Spinal cord (tissue), 10 donors: ENCODE measurements around the gene SWSAP1. TPM values are rescaled to one million over a fixed set of nuclear protein-coding genes. Genes with fewer than 3 reads are reported as not detected.
"Not testable (repeated sequence)": the region's sequence is repeated elsewhere in the genome, so short reads cannot be mapped to it uniquely, and the experiment has no call there.

Experiments used
- DNase-seq, 6 donors: peaks; one replicate each; pipeline versions ENCODE4 v3.0.0 to v3.0.0-alpha.2; 2013 to 2015; ENCODE audit warnings: low spot score in 6 of 6, low read depth in 4 of 6
- H3K27ac ChIP-seq: one replicate; pipeline ENCODE4 v1.5.1; 2013; ENCODE audit warnings: low read depth, low read length, control low read depth
- H3K27me3 ChIP-seq: one replicate; pipeline ENCODE4 v1.6.1; 2013; ENCODE audit warnings: low read length; ENCODE audit not compliant: control insufficient read depth, insufficient read depth
- H3K36me3 ChIP-seq: one replicate; pipeline ENCODE4 v1.6.1; 2013; ENCODE audit warnings: low read length; ENCODE audit not compliant: control insufficient read depth, insufficient read depth
- H3K4me1 ChIP-seq: one replicate; pipeline ENCODE4 v1.6.1; 2013; ENCODE audit warnings: low read length; ENCODE audit not compliant: control insufficient read depth, insufficient read depth
- H3K4me3 ChIP-seq: one replicate; pipeline ENCODE4 v1.5.1; 2013; ENCODE audit warnings: low read depth, low read length, control low read depth
- H3K9me3 ChIP-seq: one replicate; pipeline ENCODE4 v1.6.1; 2013; ENCODE audit warnings: low read length; ENCODE audit not compliant: control insufficient read depth, insufficient read depth
- WGBS: methylation state at CpG from one replicate; pipeline ENCODE4 v1.1.5; 2013; ENCODE audit warnings: missing lambda C conversion rate; ENCODE audit not compliant: insufficient coverage; 5-methylcytosine and 5-hydroxymethylcytosine counted together
- polyA plus RNA-seq, 2 donors: library from polyadenylated mRNA; unstranded; fragments of 120-200 nt; gene quantifications; one replicate each; pipeline ENCODE4 v1.2.1, GENCODE V29; 2013; ENCODE audit not compliant: insufficient read length in 2 of 2
- total RNA-seq, 2 donors: library from RNA; depleted of rRNA in 1 of 2; stranded (reverse); fragments of 120-200 nt in 1 of 2; fragments of >200 nt in 1 of 2; gene quantifications; one replicate each; pipeline versions ENCODE4 v1.2.3 to v1.2.4, GENCODE V29; 2013 to 2014
- donor health status: healthy.

SWSAP1 gene
- total and polyA plus RNA-seq, 4 donors = 0.50 to 2.6 (median 2.4) TPM

GRCh38 chr19:11405846-11406643 is 31.6 kb downstream of the SWSAP1 start:
- Histone ChIP-seq H3K4me1 (no peaks in the 10 kb centered on the region), H3K36me3 (no peaks in the 10 kb centered on the region), H3K27ac (no peak overlapping the region), H3K9me3 (no peaks in the 10 kb centered on the region), H3K27me3 (peaks cover 8% of the 10 kb centered on the region), H3K4me3 (no peak overlapping the region)
- DNase-seq = no peak
- 27% methylated on average over 38 of the region's 44 CpGs for WGBS

GRCh38 chr19:11406703-11407236 is 32.3 kb downstream of the SWSAP1 start:
- DNase-seq, H3K9me3 ChIP-seq, H3K27me3 ChIP-seq, H3K36me3 ChIP-seq, H3K4me1 ChIP-seq, H3K27ac ChIP-seq, H3K4me3 ChIP-seq: not testable (repeated sequence)
- WGBS = 78% methylated on average over 10 of the region's 12 CpGs

GRCh38 chr19:11408591-11408990 is 34.1 kb downstream of the SWSAP1 start:
- Histone ChIP-seq H3K27ac (no peak overlapping the region), H3K4me3 (no peak overlapping the region), H3K36me3 (no peaks in the 10 kb centered on the region), H3K9me3 (no peaks in the 10 kb centered on the region), H3K27me3 (peaks cover 8% of the 10 kb centered on the region), H3K4me1 (no peaks in the 10 kb centered on the region)
- no CpG with 5 or more reads among the region's 4 CpGs for WGBS
- DNase-seq = no peak

- Histone ChIP-seq H3K4me1 (no peaks in the 10 kb centered on the region), H3K36me3 (no peaks in the 10 kb centered on the region), H3K4me3 (no peak overlapping the region), H3K9me3 (no peaks in the 10 kb centered on the region), H3K27ac (no peak overlapping the region), H3K27me3 (peaks cover 8% of the 10 kb centered on the region)
- WGBS = no CpG with 5 or more reads among the region's 8 CpGs
- no peak for DNase-seq
Observed at GRCh38 chr19:11410682-11411081, 36.2 kb downstream of the SWSAP1 start.

- no peak for DNase-seq
- Histone ChIP-seq H3K36me3 (no peaks in the 10 kb centered on the region), H3K4me3 (no peak overlapping the region), H3K4me1 (peaks cover 10% of the 10 kb centered on the region), H3K27ac (no peak overlapping the region), H3K27me3 (peaks cover 30% of the 10 kb centered on the region), H3K9me3 (no peaks in the 10 kb centered on the region)
- 100% methylated on average over 1 of the region's 2 CpGs for WGBS
Observed at GRCh38 chr19:11414544-11414943, 40.1 kb downstream of the SWSAP1 start.

- no peak overlapping the region for H3K4me3 ChIP-seq
- peaks cover 50% of the 10 kb centered on the region for H3K27me3 ChIP-seq
- no peak overlapping the region for H3K27ac ChIP-seq
- H3K4me1 ChIP-seq = peaks cover 25% of the 10 kb centered on the region
- no peaks in the 10 kb centered on the region for H3K9me3 ChIP-seq
- WGBS = 90% methylated on average over 13 of the region's 17 CpGs
- DNase-seq = no peak
- H3K36me3 ChIP-seq = no peaks in the 10 kb centered on the region
Observed at GRCh38 chr19:11416346-11417052, 42.0 kb downstream of the SWSAP1 start.

GRCh38 chr19:11418094-11418548 is 43.7 kb downstream of the SWSAP1 start:
- no peak overlapping the region for H3K27ac ChIP-seq
- H3K27me3 ChIP-seq = peaks cover 66% of the 10 kb centered on the region
- H3K36me3 ChIP-seq = peaks cover 4% of the 10 kb centered on the region
- no peak overlapping the region for H3K4me3 ChIP-seq
- H3K4me1 ChIP-seq = peaks cover 39% of the 10 kb centered on the region
- H3K9me3 ChIP-seq = no peaks in the 10 kb centered on the region
- under 1% methylated on average over 11 of the region's 16 CpGs for WGBS
- DNase-seq = no peak

GRCh38 chr19:11418549-11419506 is 44.4 kb downstream of the SWSAP1 start, which contains the start of gene RGL3:
TSS of gene RGL3 (minus strand) at chr19:11419314. CDS start at chr19:11419278, 36 bp downstream.
- Histone ChIP-seq H3K27me3 (peaks cover 73% of the 10 kb centered on the region), H3K27ac (no peak within 1 kb of the TSS), H3K9me3 (no peaks in the 10 kb centered on the region), H3K36me3 (peaks cover 6% of the 10 kb centered on the region), H3K4me3 (peak within 1 kb of the TSS; percentile 4), H3K4me1 (peaks cover 39% of the 10 kb centered on the region)
- no peak for DNase-seq
- WGBS = 2% methylated on average over 72 of the region's 72 CpGs
